SK-N-SH treated with all-trans-retinoic acid at 6 μM for 48 hours (cell line): ENCODE measurements around the gene TRIOBP.

ENCODE experiments used
- ATAC-seq: fragments of 200-7000 bp; cut with Tn5 transposase; 3 replicates; pipeline ENCODE4 v1.9.1; 2020; ENCODE audit warnings: mild to moderate bottlenecking, moderate library complexity
- ARNTL ChIP-seq: fragments of 450-650 bp; formaldehyde crosslinking; IDR thresholded peaks from 2 replicates; pipeline ENCODE4 v1.5.0; 2020; ENCODE audit warnings: low read depth, mild to moderate bottlenecking, moderate library complexity, borderline replicate concordance
- CREB5 ChIP-seq: fragments of 250-450 bp; sonication (Bioruptor Pico); IDR thresholded peaks from 2 replicates; pipeline ENCODE4 v1.5.1; 2020; ENCODE audit warnings: low read depth, mild to moderate bottlenecking, moderate library complexity
- CSDC2 ChIP-seq: fragments of 250-450 bp; sonication (Bioruptor Pico); IDR thresholded peaks from 2 replicates; pipeline ENCODE4 v1.5.0; 2020; ENCODE audit warnings: mild to moderate bottlenecking, moderate library complexity
- CSRNP3 ChIP-seq: fragments of 250-450 bp; sonication (Bioruptor Pico); IDR thresholded peaks from 2 replicates; pipeline ENCODE4 v1.5.1; 2021; ENCODE audit warnings: mild to moderate bottlenecking, moderate library complexity
- ESRRG ChIP-seq: fragments of 250-450 bp; sonication (Bioruptor Pico); IDR thresholded peaks from 2 replicates; pipeline ENCODE4 v1.6.1; 2021; ENCODE audit warnings: mild to moderate bottlenecking
- GLIS3 ChIP-seq: fragments of 250-450 bp; sonication (Bioruptor Pico); IDR thresholded peaks from 2 replicates; pipeline ENCODE4 v1.5.0; 2020; ENCODE audit warnings: mild to moderate bottlenecking, moderate library complexity
- ISL1 ChIP-seq: fragments of 250-450 bp; sonication (Bioruptor Pico); IDR thresholded peaks from 2 replicates; pipeline ENCODE4 v2.1.2; 2022; ENCODE audit warnings: mild to moderate bottlenecking, moderate library complexity
- OSR1 ChIP-seq: fragments of 250-450 bp; sonication (Bioruptor Pico); IDR thresholded peaks from 2 replicates; pipeline ENCODE4 v1.8.0; 2022; ENCODE audit warnings: moderate library complexity, mild to moderate bottlenecking, inconsistent platforms
- SNAI2 ChIP-seq: fragments of 250-450 bp; sonication (Bioruptor Pico); IDR thresholded peaks from 2 replicates; pipeline ENCODE4 v1.5.0; 2020; ENCODE audit warnings: mild to moderate bottlenecking, moderate library complexity
- TCF4 ChIP-seq: fragments of 250-450 bp; sonication (Bioruptor Pico); IDR thresholded peaks from 2 replicates; pipeline ENCODE4 v1.8.0; 2021; ENCODE audit warnings: mild to moderate bottlenecking, moderate library complexity, borderline replicate concordance
- TOX ChIP-seq: fragments of 250-450 bp; sonication (Bioruptor Pico); IDR thresholded peaks from 2 replicates; pipeline ENCODE4 v1.8.0; 2021; ENCODE audit warnings: mild to moderate bottlenecking, moderate library complexity, borderline replicate concordance
- TSHZ2 ChIP-seq: fragments of 250-450 bp; sonication (Bioruptor Pico); IDR thresholded peaks from 2 replicates; pipeline ENCODE4 v1.5.0; 2020; ENCODE audit warnings: mild to moderate bottlenecking, moderate library complexity
- ZFP3 ChIP-seq: fragments of 250-450 bp; sonication (Bioruptor Pico); IDR thresholded peaks from 2 replicates; pipeline ENCODE4 v1.5.0; 2020; ENCODE audit warnings: mild to moderate bottlenecking, moderate library complexity
- ZNF565 ChIP-seq: fragments of 450-650 bp; formaldehyde crosslinking; conservative IDR thresholded peaks from 2 replicates; pipeline ENCODE4 v1.5.0; 2020; ENCODE audit warnings: low read depth, mild to moderate bottlenecking, moderate library complexity
- ZNF70 ChIP-seq: fragments of 450-650 bp; formaldehyde crosslinking; IDR thresholded peaks from 2 replicates; pipeline ENCODE4 v1.5.0; 2020; ENCODE audit warnings: mild to moderate bottlenecking, moderate library complexity
- ZNF8 ChIP-seq: fragments of 450-650 bp; formaldehyde crosslinking; IDR thresholded peaks from 2 replicates; pipeline ENCODE4 v1.5.0; 2020; ENCODE audit warnings: mild to moderate bottlenecking, moderate library complexity

TRIOBP gene

GRCh38 chr22:37665487-37665886, 31.4 kb upstream of the TRIOBP start (continued):
- TF ChIP-seq CSRNP3 (CRISPR knock-in tag) (no peak), ZNF8 (CRISPR knock-in tag) (no peak), ARNTL (no peak), TOX (CRISPR knock-in tag) (no peak), ZNF70 (CRISPR knock-in tag) (no peak), SNAI2 (no peak), ZNF565 (no peak), TCF4 (CRISPR knock-in tag) (no peak), ESRRG (CRISPR knock-in tag) (no peak), GLIS3 (CRISPR knock-in tag) (no peak), OSR1 (no peak)

GRCh38 chr22:37669586-37669985, 27.3 kb upstream of the TRIOBP start:
- TF ChIP-seq GLIS3 (CRISPR knock-in tag) = no peak
- no peak for ATAC-seq

- ATAC-seq = no peak
- TF ChIP-seq TSHZ2 = no peak
- no peak for TF ChIP-seq ESRRG (CRISPR knock-in tag)
- no peak for TF ChIP-seq ZNF8 (CRISPR knock-in tag)
- TF ChIP-seq CREB5 (CRISPR knock-in tag) = no peak
Observed at GRCh38 chr22:37672206-37672919, 24.5 kb upstream of the TRIOBP start.

GRCh38 chr22:37672920-37673455, 23.9 kb upstream of the TRIOBP start:
- TF ChIP-seq OSR1 (no peak), ZNF8 (CRISPR knock-in tag) (no peak), ZFP3 (no peak), CSDC2 (CRISPR knock-in tag) (no peak), ESRRG (CRISPR knock-in tag) (no peak), TCF4 (CRISPR knock-in tag) (no peak), TSHZ2 (no peak), GLIS3 (CRISPR knock-in tag) (no peak), SNAI2 (no peak), ZNF565 (no peak), CSRNP3 (CRISPR knock-in tag) (no peak), TOX (CRISPR knock-in tag) (no peak), ISL1 (no peak)

More at GRCh38 chr22:37672920-37673455, 23.9 kb upstream of the TRIOBP start:
- no peak for ATAC-seq
